H9 (cell line): ENCODE data around the gene AP3S2. TPM values are rescaled to one million over a fixed set of nuclear protein-coding genes. Genes with fewer than 3 reads are reported as not detected.

ENCODE experiments used
- DNase-seq: peaks from one replicate; pipeline ENCODE4 v3.0.0-alpha.2; 2017
- H2AFZ ChIP-seq: one replicate; pipeline ENCODE4 v1.6.1; 2013; ENCODE audit warnings: mild to moderate bottlenecking, low read length, control low read depth, moderate library complexity
- H2AK5ac ChIP-seq: 2 replicates; pipeline ENCODE4 v1.6.1; 2013; ENCODE audit warnings: low read length, control low read depth, mixed read lengths; ENCODE audit not compliant: insufficient read length
- H2BK120ac ChIP-seq: one replicate; pipeline ENCODE4 v1.6.1; 2013; ENCODE audit warnings: low read depth, mild to moderate bottlenecking, low read length, control low read depth, inconsistent platforms; ENCODE audit not compliant: poor library complexity, severe bottlenecking
- H2BK12ac ChIP-seq: 2 replicates; pipeline ENCODE4 v1.6.1; 2013; ENCODE audit warnings: low read length, control low read depth, mixed read lengths, low read depth; ENCODE audit not compliant: insufficient read length
- H2BK15ac ChIP-seq: 2 replicates; pipeline ENCODE4 v1.6.1; 2013; ENCODE audit warnings: low read depth, low read length, control low read depth
- H2BK20ac ChIP-seq: one replicate; pipeline ENCODE4 v1.6.1; 2013; ENCODE audit warnings: low read depth, mild to moderate bottlenecking, low read length, control low read depth, inconsistent platforms; ENCODE audit not compliant: poor library complexity, severe bottlenecking
- H2BK5ac ChIP-seq: 2 replicates; pipeline ENCODE4 v1.6.1; 2013; ENCODE audit warnings: low read length, control low read depth, mixed read lengths; ENCODE audit not compliant: insufficient read length
- H3K14ac ChIP-seq: 2 replicates; pipeline ENCODE4 v1.6.1; 2013; ENCODE audit warnings: low read length, control low read depth; ENCODE audit not compliant: insufficient read depth
- H3K18ac ChIP-seq: 2 replicates; pipeline ENCODE4 v1.6.1; 2013; ENCODE audit warnings: low read depth, mild to moderate bottlenecking, mixed read lengths, low read length, control low read depth; ENCODE audit not compliant: insufficient read length
- H3K23ac ChIP-seq: 2 replicates; pipeline ENCODE4 v1.6.1; 2013; ENCODE audit warnings: low read length, control low read depth, mixed read lengths, low read depth; ENCODE audit not compliant: insufficient read length
- H3K23me2 ChIP-seq: 2 replicates; pipeline ENCODE4 v1.6.1; 2013; ENCODE audit warnings: low read depth, mild to moderate bottlenecking, mixed read lengths, low read length, control low read depth; ENCODE audit not compliant: insufficient read length, poor library complexity, severe bottlenecking
- H3K27ac ChIP-seq: 2 replicates; pipeline ENCODE4 v1.5.1; 2013; ENCODE audit warnings: low read length, control low read depth, mixed read lengths, low read depth; ENCODE audit not compliant: insufficient read length
- H3K27me3 ChIP-seq: 2 replicates; pipeline ENCODE4 v1.6.1; 2013; ENCODE audit warnings: low read length, control low read depth, inconsistent platforms; ENCODE audit not compliant: insufficient read depth
- H3K4ac ChIP-seq: 2 replicates; pipeline ENCODE4 v1.6.1; 2013; ENCODE audit warnings: low read depth, mild to moderate bottlenecking, control low read depth, inconsistent platforms, low read length, moderate library complexity
- H3K4me1 ChIP-seq: 2 replicates; pipeline ENCODE4 v1.6.1; 2013; ENCODE audit warnings: low read length, control low read depth, inconsistent platforms; ENCODE audit not compliant: insufficient read depth
- H3K4me2 ChIP-seq: 2 replicates; pipeline ENCODE4 v1.6.1; 2013; ENCODE audit warnings: low read length, control low read depth, mixed read lengths; ENCODE audit not compliant: insufficient read length, insufficient read depth
- H3K56ac ChIP-seq: 2 replicates; pipeline ENCODE4 v1.6.1; 2013; ENCODE audit warnings: low read depth, mild to moderate bottlenecking, mixed read lengths, low read length, control low read depth; ENCODE audit not compliant: insufficient read length
- H3K79me1 ChIP-seq: 2 replicates; pipeline ENCODE4 v1.6.1; 2013; ENCODE audit warnings: low read depth, mild to moderate bottlenecking, moderate library complexity, low read length, control low read depth, inconsistent platforms; ENCODE audit not compliant: insufficient read depth, poor library complexity, severe bottlenecking
- H3K79me2 ChIP-seq: 2 replicates; pipeline ENCODE4 v1.6.1; 2013; ENCODE audit warnings: low read length, control low read depth, inconsistent platforms; ENCODE audit not compliant: insufficient read depth
- H3K9ac ChIP-seq: 2 replicates; pipeline ENCODE4 v1.6.1; 2013; ENCODE audit warnings: low read length, control low read depth, mixed read lengths; ENCODE audit not compliant: insufficient read length; ENCODE audit errors: extremely low read depth
- H3K9me3 ChIP-seq: one replicate; pipeline ENCODE4 v1.6.1; 2013; ENCODE audit warnings: low read depth, low read length, inconsistent platforms; ENCODE audit not compliant: control insufficient read depth
- H3T11ph ChIP-seq: one replicate; pipeline ENCODE4 v1.6.1; 2013; ENCODE audit warnings: mild to moderate bottlenecking, low read length, control low read depth, inconsistent platforms
- H4K20me1 ChIP-seq: one replicate; pipeline ENCODE4 v1.6.1; 2013; ENCODE audit not compliant: control insufficient read depth, insufficient read length, insufficient read depth
- H4K5ac ChIP-seq: 2 replicates; pipeline ENCODE4 v1.6.1; 2013; ENCODE audit warnings: low read depth, mild to moderate bottlenecking, mixed read lengths, low read length, control low read depth; ENCODE audit not compliant: insufficient read length
- H4K8ac ChIP-seq: replicated peaks from 2 replicates; pipeline ENCODE4 v1.6.1; 2013; ENCODE audit warnings: low read length, control low read depth, mixed read lengths, low read depth; ENCODE audit not compliant: insufficient read length
- H4K91ac ChIP-seq: 2 replicates; pipeline ENCODE4 v1.6.1; 2013; ENCODE audit warnings: low read depth, mild to moderate bottlenecking, moderate library complexity, mixed read lengths, low read length, control low read depth; ENCODE audit not compliant: insufficient read length
- H3K27ac Mint-ChIP-seq, 3 experiments: 2 replicates in 2 of 3; 3 replicates in 1 of 3; pipeline ENCODE4 v1.8.0; 2020 to 2021; ENCODE audit warnings: mixed read lengths in 3 of 3, mild to moderate bottlenecking in 1 of 3, moderate library complexity in 1 of 3
- H3K27me3 Mint-ChIP-seq: 2 replicates; pipeline ENCODE4 v1.8.0; 2021; ENCODE audit warnings: low read depth, mild to moderate bottlenecking, moderate library complexity, mixed read lengths
- H3K36me3 Mint-ChIP-seq, 3 experiments: 2 replicates in 2 of 3; 3 replicates in 1 of 3; pipeline ENCODE4 v1.8.0; 2020 to 2021; ENCODE audit warnings: low read depth in 3 of 3, mixed read lengths in 3 of 3; ENCODE audit not compliant: insufficient read depth in 1 of 3
- H3K4me1 Mint-ChIP-seq, 2 experiments: 2 replicates each; pipeline ENCODE4 v1.8.0; 2020; ENCODE audit warnings: mixed read lengths in 2 of 2
- H3K4me3 Mint-ChIP-seq, 2 experiments: 2 replicates in 1 of 2; 3 replicates in 1 of 2; pipeline ENCODE4 v1.8.0; 2020 to 2021; ENCODE audit warnings: mild to moderate bottlenecking in 2 of 2, mixed read lengths in 2 of 2, moderate library complexity in 1 of 2
- H3K9me3 Mint-ChIP-seq, 2 experiments: 2 replicates in 1 of 2; 3 replicates in 1 of 2; pipeline ENCODE4 v1.8.0; 2020; ENCODE audit warnings: mild to moderate bottlenecking in 2 of 2, mixed read lengths in 2 of 2, moderate library complexity in 1 of 2
- CTCF ChIP-seq: fragments of 200-600 bp; sonication (generic); conservative IDR thresholded peaks from 3 replicates; pipeline ENCODE4 v1.8.0; 2021; ENCODE audit warnings: antibody characterized with exemption, mild to moderate bottlenecking
- WGBS: extraction: QIAGEN DNeasy Blood & Tissue Kit; methylation state at CpG from one replicate; pipeline ENCODE4 v1.1.7; 2013; ENCODE audit warnings: missing lambda C conversion rate, low lambda C conversion rate, mixed read lengths; ENCODE audit not compliant: insufficient read length; ENCODE audit errors: extremely low coverage; 5-methylcytosine and 5-hydroxymethylcytosine counted together
- total RNA-seq: library from RNA; stranded (reverse); gene quantifications from 2 replicates; pipeline ENCODE4 v1.2.1, GENCODE V29; 2021

AP3S2 gene
- total RNA-seq, 1 experiment from 2014 or later = 33.9 TPM

- no peaks in the 10 kb centered on the region for H3K4me1 ChIP-seq
- H2AK5ac ChIP-seq = no peak overlapping the region
- no peak overlapping the region for H4K91ac ChIP-seq
- no peak for DNase-seq
- H3K4me3 Mint-ChIP-seq = no peak overlapping the region
- H3K4me2 ChIP-seq = no peak overlapping the region
- H3K9me3 ChIP-seq = no peaks in the 10 kb centered on the region
- H2BK12ac ChIP-seq = no peak overlapping the region
- no peak overlapping the region for H3K4ac ChIP-seq
- no peak overlapping the region for H3T11ph ChIP-seq
- no peak overlapping the region for H3K27ac ChIP-seq
- no CpG with 5 or more reads among the region's 4 CpGs for WGBS
- peaks cover 13% of the 10 kb centered on the region for H3K27me3 Mint-ChIP-seq
- H2BK15ac ChIP-seq = no peak overlapping the region
- no peak overlapping the region for H3K18ac ChIP-seq
- H4K8ac ChIP-seq = no peak overlapping the region
- no peaks in the 10 kb centered on the region for H3K9me3 Mint-ChIP-seq
- no peaks in the 10 kb centered on the region for H3K27me3 ChIP-seq
- no peak overlapping the region for H3K27ac Mint-ChIP-seq
- no peak overlapping the region for H3K9ac ChIP-seq
- H3K56ac ChIP-seq = no peak overlapping the region
- no peak overlapping the region for H2BK20ac ChIP-seq
- H3K14ac ChIP-seq = no peak overlapping the region
- H4K20me1 ChIP-seq = no peaks in the 10 kb centered on the region
- H2AFZ ChIP-seq = no peak overlapping the region
- no peak overlapping the region for H3K23ac ChIP-seq
- H3K4me1 Mint-ChIP-seq = peaks cover 6 to 9% of the 10 kb centered on the region in 2 experiments; a peak in 3 of 4 replicates
- no peak overlapping the region for H2BK120ac ChIP-seq
- no peaks in the 10 kb centered on the region for H3K79me1 ChIP-seq
- H3K79me2 ChIP-seq = no peaks in the 10 kb centered on the region
- no peaks in the 10 kb centered on the region for H3K23me2 ChIP-seq
- no peak overlapping the region for H2BK5ac ChIP-seq
- H3K36me3 Mint-ChIP-seq = no peaks in the 10 kb centered on the region; a peak in 1 of 7 replicates
- no peak overlapping the region for H4K5ac ChIP-seq
- TF ChIP-seq CTCF = no peak
Observed at GRCh38 chr15:89797678-89798201, 96.1 kb downstream of the AP3S2 start.
